ENCODE measurements around the gene ADCY7. TPM values are rescaled to one million over a fixed set of nuclear protein-coding genes. Genes with fewer than 3 reads are reported as not detected.

ADCY7 gene
- total RNA-seq, 1 experiment from 2014 or later, result 5.5 TPM

DNA sequence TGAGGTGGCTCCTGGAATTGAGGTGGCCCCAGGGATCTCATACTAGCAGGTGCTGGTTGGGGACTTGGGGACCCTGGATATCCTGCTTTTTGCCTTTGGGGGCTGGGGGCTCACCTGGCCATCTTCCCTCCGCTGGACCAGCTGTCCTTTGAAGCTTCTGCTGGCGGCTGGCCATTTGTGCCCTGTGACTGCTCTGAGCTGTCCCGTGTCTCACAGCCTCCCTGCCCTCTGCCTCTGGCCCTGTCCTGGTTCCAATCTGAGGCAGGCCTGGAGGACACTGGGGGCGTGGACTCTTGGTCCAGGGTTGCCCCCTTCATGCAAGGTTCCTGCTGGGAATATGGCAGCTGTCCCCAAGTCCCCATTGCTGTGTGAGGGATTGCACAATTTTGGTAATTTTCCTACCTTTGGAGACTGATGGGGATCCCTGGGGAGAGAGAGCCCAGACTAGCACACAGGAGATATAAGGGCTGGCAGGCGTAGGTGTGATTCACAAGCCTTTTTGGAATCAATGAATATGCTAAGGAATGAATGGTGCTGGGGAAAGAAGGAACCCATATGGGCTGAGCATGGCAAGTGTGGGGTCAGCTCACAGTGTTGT is 19.2 kb downstream of the ADCY7 start:
- POLR2A ChIA-PET (ENCODE audit: low non-redundant PET), result no interaction called here

GRCh38 chr16:50286681-50287080 is 20.3 kb downstream of the ADCY7 start:
- POLR2A ChIA-PET (ENCODE audit: low non-redundant PET), result no interaction called here

More for the DNA sequence above, 19.2 kb downstream of the ADCY7 start:
- H3K27ac ChIP-seq (ENCODE audit: low read depth, low read length, poor library complexity, severe bottlenecking), result no peak overlapping the region
- intact Hi-C loops (cut with micrococcal nuclease; ENCODE audit: unreplicated experiment), result no loop called here
- H3K4me3 ChIP-seq (ENCODE audit: low read depth, low read length, poor library complexity, severe bottlenecking), result no peak overlapping the region
- H3K4me1 ChIP-seq (ENCODE audit: insufficient read depth, low read length, poor library complexity, severe bottlenecking), result no peaks in the 10 kb centered on the region
- peak; percentile 38 for DNase-seq (ENCODE audit: low spot score)
- TF ChIP-seq CTCF (conservative IDR thresholded peaks at IDR 0.05; ENCODE audit: low read depth, low read length) (no peak), EZH2 (IDR thresholded peaks at IDR 0.05; ENCODE audit: borderline replicate concordance, low read depth, low read length, poor library complexity, severe bottlenecking) (no peak)
- no peaks in the 10 kb centered on the region for H3K9me3 ChIP-seq (ENCODE audit: low read depth, low read length, poor library complexity, severe bottlenecking)
- no TSS peak for BruUV-seq (replicated peaks)
- no peaks in the 10 kb centered on the region for H3K36me3 ChIP-seq (ENCODE audit: insufficient read depth, low read length, poor library complexity, severe bottlenecking)
- CTCF ChIA-PET, result no interaction called here
- no peaks in the 10 kb centered on the region for H3K27me3 ChIP-seq (replicated peaks; ENCODE audit: insufficient read depth, low read depth, low read length, poor library complexity)

GRCh38 chr16:50288026-50288425 is 21.7 kb downstream of the ADCY7 start:
- H3K27me3 ChIP-seq (replicated peaks; ENCODE audit: insufficient read depth, low read depth, low read length, poor library complexity), result no peaks in the 10 kb centered on the region
- intact Hi-C loops (cut with micrococcal nuclease; ENCODE audit: unreplicated experiment), result no loop called here
- no peaks in the 10 kb centered on the region for H3K36me3 ChIP-seq (ENCODE audit: insufficient read depth, low read length, poor library complexity, severe bottlenecking)
- ChIA-PET CTCF (no interaction called here), POLR2A (ENCODE audit: low non-redundant PET) (no interaction called here)
- no peaks in the 10 kb centered on the region for H3K9me3 ChIP-seq (ENCODE audit: low read depth, low read length, poor library complexity, severe bottlenecking)
- DNase-seq (ENCODE audit: low spot score), result no peak
- BruUV-seq (replicated peaks), result no TSS peak
- no peak overlapping the region for H3K27ac ChIP-seq (ENCODE audit: low read depth, low read length, poor library complexity, severe bottlenecking)
- no peak for TF ChIP-seq EZH2 (IDR thresholded peaks at IDR 0.05; ENCODE audit: borderline replicate concordance, low read depth, low read length, poor library complexity, severe bottlenecking)
- TF ChIP-seq CTCF (conservative IDR thresholded peaks at IDR 0.05; ENCODE audit: low read depth, low read length), result no peak
- no peaks in the 10 kb centered on the region for H3K4me1 ChIP-seq (ENCODE audit: insufficient read depth, low read length, poor library complexity, severe bottlenecking)
- no peak overlapping the region for H3K4me3 ChIP-seq (ENCODE audit: low read depth, low read length, poor library complexity, severe bottlenecking)

More at GRCh38 chr16:50286681-50287080, 20.3 kb downstream of the ADCY7 start:
- Histone ChIP-seq H3K4me3 (ENCODE audit: low read depth, low read length, poor library complexity, severe bottlenecking) (no peak overlapping the region), H3K27ac (ENCODE audit: low read depth, low read length, poor library complexity, severe bottlenecking) (no peak overlapping the region), H3K27me3 (replicated peaks; ENCODE audit: insufficient read depth, low read depth, low read length, poor library complexity) (no peaks in the 10 kb centered on the region), H3K9me3 (ENCODE audit: low read depth, low read length, poor library complexity, severe bottlenecking) (no peaks in the 10 kb centered on the region), H3K4me1 (ENCODE audit: insufficient read depth, low read length, poor library complexity, severe bottlenecking) (no peaks in the 10 kb centered on the region), H3K36me3 (ENCODE audit: insufficient read depth, low read length, poor library complexity, severe bottlenecking) (no peaks in the 10 kb centered on the region)
- BruUV-seq (replicated peaks), result no TSS peak
- intact Hi-C loops (cut with micrococcal nuclease; ENCODE audit: unreplicated experiment), result no loop called here
- CTCF ChIA-PET, result no interaction called here
- DNase-seq (ENCODE audit: low spot score), result no peak
- TF ChIP-seq CTCF (conservative IDR thresholded peaks at IDR 0.05; ENCODE audit: low read depth, low read length), result no peak
